ENCODE results near the gene GPR108.

Gene GPR108

DNA sequence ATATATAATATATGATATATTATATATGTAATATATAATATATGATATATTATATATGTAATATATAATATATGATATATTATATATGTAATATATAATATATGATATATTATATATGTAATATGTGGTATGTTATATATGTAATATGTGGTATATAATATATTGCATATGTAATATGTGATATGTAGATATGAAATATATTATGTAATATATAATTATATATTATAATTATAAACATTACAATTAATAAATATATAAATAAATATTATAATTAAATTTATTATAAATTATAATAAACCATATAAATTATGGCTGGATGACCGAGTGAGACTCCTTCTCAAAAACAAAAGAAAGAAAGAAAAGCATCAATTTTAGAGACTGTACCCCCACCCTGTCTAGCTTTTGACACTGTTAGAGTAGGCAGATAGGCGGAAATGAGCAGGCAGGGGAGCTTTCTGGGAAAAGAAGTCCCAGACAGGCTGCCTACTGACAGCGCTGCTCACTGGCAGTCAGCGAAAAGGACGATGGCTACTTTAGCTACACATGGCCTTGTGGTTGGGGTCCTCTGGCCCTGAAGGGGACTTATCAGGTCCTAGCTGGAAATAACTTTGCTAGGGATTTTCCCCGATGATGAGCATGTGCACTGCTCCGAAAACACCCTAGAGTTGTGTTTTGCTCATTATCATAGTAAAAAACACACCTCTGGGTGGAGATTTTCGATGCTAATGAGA, 36.6 kb downstream of the GPR108 start:
- no peak for DNase-seq

GRCh38 chr19:6699935-6700334, 37.4 kb downstream of the GPR108 start:
- no peak for DNase-seq

DNA sequence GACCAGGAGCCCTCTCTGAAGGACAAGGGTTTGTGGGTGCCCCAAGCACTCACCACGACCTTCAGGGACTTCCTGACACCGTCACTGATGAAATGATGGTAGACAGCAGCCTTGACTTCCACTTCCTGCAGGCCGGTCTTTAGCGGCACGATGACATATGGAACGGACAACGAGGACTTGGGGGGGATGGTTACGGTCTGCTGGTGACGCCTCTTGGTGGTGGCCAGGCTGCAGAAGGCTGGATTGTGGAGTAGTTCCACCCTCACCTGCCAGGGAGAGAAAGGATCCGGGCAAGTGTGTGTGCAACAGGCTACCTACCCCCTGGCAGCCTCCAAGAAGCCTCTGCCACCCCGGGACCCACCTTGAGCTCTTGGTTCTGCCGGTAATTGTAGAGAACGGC, 40.1 kb downstream of the GPR108 start:
- no peak for DNase-seq

DNA sequence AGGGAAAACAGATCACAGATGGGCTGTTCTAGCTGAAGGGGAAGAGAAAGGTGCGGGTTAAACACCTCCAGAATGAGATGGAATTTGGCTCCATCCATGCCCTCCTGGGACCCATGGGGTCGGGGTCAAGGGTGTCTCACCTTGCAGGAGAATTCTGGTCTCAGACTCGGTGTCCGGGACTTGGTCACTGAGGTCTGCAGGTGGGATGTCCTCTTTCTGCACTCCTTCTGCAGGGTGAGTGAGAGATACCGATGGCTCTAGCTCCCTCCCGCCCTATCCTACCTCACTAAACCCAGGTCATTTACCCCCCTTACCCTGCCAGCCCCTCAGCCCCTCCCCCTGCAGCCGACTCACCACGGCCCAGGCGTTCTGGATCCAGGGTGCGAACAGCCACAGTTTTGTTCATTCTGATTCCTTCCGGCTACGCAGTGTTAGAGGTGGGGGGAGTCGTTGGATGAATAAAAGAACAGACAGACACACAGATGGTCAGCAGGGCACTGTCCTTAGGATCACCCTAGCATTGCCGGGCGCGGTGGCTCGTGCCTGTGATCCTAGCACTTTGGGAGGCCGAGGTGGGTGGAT, 41.0 kb downstream of the GPR108 start:
- no peak for DNase-seq

DNA sequence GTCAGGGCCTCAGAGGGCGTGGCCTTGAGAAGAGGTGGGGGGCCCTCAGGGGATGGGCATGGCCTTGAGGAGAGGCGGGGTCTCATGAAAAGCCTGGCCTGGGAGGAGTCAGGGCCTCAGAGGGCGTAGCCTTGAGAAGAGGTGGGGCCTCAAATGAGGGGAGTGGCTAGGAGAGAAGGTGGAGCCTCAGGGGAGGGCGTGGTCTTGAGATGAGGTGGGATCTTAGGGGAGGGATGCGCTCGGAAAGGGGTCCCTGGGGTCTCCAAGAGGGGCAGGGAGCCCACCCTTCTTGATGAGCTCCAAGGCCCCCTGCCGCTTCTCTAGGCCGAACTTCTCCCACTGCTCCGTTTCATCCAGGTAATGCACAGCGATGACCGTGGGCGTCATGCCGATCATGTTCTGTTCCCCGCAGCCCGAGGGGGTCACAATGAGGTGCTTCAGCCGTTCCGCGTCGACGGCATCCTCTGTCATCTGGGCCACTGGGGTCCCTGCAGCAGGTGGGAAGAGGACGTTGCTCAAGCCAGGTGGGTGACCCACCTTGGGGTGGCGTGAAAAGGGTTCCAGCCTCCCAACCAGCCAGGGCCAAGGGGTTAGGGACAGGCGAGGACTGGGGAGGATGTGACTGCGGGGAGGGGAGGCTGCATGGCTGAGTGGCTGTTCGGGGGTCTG, 43.1 kb downstream of the GPR108 start:
- no peak for DNase-seq

- no peak for DNase-seq
These were observed 43.7 kb downstream of the GPR108 start for GRCh38 chr19:6693681-6694080.

- no peak for DNase-seq
These were observed 44.3 kb downstream of the GPR108 start for GRCh38 chr19:6693056-6693471.

GRCh38 chr19:6692027-6692426, 45.4 kb downstream of the GPR108 start:
- DNase-seq = no peak

DNA sequence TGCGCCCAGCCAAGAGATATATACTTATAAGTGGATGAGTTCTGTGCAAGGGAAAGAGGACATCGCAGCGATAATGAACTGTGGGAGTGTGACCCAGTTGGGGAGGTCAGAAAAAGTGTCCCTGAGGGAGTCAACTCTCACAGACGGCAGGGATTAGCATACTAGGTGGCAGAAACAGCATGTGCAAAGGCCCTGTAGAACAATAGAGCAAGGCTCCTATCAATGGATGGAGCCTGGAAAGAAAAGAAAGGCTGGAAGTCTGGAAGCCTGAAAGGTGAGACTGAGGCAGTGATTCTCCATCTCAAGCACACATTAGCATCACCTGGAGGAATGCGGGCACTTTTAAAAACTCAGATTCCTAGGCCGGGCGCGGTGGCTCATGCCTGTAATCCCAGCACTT, 46.0 kb downstream of the GPR108 start:
- DNase-seq = no peak

DNA sequence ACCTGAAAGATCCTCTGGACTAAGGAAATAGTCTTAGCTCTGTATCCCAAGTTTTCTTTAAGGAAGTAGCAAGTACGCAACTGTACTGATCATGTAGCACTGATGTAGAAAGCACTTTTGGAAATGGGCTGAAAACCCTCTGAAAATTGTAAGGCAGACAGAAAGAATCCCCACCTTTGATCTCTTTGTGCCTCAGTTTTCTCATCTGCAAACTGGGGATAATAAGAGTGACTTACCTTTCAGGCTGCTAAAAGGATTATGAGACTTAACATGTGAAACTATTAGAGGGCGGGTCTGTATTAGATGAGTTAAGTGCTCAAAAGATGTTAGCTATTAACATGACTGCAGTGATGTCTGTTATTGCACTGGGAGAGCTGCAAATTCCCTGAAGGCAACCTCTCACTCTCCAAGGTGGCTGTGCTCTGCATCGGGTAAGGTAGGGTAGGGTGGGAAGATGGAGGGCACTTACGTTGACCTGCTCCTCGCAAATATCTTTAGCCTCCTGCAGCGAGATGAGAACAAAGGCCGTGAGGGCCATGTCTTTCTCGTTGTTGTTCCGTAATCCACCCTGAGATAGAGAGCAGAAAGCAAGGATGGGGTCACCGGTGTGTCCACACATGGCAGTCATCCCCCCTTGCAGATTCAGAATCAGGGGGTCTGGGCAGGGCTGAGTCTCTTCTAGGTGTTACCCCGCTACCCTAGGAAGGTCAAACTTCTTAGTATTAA, 47.1 kb downstream of the GPR108 start:
- no peak for DNase-seq

DNA sequence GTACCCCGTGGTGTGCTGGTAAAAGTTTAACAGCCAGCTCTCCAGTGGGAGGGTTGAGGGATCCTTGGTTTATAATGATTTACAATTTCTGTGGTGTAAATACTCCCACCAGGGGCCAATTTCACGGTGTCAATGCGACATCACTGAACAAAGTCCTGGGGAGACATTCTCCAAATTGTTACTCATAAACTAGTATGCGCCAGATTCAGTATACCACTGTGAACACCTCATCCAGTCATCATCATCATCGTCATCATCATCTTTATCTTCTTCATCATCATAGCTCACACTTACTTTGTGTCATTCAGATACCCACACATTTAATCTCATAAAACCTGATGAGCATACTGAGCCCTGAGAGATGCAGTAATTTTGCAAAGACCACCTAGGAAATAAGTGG, 50.3 kb downstream of the GPR108 start:
- no peak for DNase-seq

GRCh38 chr19:6686628-6686975, 50.8 kb downstream of the GPR108 start:
- no peak for DNase-seq

GRCh38 chr19:6685962-6686627, 51.3 kb downstream of the GPR108 start:
- DNase-seq = no peak

GRCh38 chr19:6685482-6685881, 51.9 kb downstream of the GPR108 start:
- no peak for DNase-seq

DNA sequence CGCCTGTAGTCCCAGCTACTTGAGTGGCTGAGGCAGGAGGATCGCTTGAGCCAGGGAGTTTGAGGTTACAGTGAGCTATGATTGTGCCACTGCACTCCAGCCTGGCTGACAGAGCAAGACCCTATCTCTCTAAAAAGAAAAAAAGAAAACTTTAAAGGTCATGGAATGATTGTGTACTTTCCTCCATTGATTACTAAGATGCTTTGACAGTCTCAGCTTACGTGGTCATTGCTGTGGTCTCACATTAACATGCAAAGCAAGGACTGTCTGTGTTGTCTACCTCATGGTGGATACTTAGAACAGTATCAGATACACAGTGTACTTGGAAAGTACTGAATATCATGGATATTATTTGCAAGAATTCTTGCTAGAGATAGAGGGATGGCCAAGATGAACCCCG, 53.4 kb downstream of the GPR108 start:
- no peak for DNase-seq

DNA sequence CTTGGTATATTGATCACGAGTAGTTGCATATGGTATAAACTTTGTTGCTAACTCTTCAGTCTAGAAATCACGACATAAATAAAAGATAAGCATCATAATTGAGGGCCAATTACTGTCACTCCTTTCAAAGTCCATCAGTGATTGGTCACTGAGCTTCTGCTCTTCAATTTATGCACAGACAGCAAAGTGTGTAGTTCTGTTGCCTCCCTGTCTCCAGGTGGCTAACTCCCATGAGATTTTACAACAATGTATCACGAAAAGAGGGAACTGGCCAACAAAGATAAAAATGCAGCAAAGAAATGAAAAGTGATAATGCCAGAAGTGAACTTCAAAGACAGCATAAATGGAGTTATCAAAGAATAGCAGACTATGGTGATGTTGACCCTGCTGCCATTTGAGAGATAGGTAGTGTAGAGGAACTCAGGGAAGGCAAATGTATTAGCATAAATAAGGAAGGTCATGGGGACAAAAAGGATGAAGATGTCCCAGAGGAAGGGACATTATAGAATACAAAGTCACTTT, 54.7 kb downstream of the GPR108 start:
- DNase-seq = no peak

GRCh38 chr19:6680141-6680540, 57.2 kb downstream of the GPR108 start:
- no peak for DNase-seq

Measured in NCI-H1048 (cell line).